Fibroblast of lung (primary cell): ENCODE measurements around the gene ZNF132.

Experiments used
- CTCF ChIP-seq, 2 donors: IDR thresholded peaks in 1 of 2; conservative IDR thresholded peaks in 1 of 2; 1 replicate in 1 of 2; 2 replicates in 1 of 2; pipeline ENCODE4 v1.5.1; 2011 to 2012; ENCODE audit warnings: low read length in 2 of 2, control low read depth in 1 of 2, inconsistent platforms in 1 of 2, low read depth in 1 of 2, mild to moderate bottlenecking in 1 of 2
- EZH2 ChIP-seq: IDR thresholded peaks from 2 replicates; pipeline ENCODE4 v1.5.1; 2012; ENCODE audit warnings: low read length, control low read depth, mild to moderate bottlenecking; ENCODE audit errors: missing control alignments

DNA sequence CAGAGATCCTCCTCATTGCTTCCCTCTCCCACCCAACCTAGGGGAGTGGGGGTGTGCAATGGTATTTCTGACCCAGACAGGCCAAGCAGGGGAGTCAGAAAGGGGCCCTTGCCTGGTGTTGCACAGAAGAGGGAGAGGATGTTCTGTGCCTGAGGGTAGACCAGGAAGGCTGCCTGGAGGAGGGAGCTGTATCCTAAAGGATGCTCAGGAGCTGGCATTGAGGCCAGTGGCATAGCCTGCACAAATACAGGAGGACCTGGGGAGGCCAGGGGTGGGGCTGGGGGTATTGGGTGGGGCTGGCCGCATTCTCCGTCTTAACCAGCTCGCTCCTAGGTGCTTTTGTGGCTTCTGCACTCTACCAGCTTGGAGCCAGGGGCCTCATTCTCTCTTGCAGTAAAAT lies 40.0 kb downstream of the ZNF132 start:
- TF ChIP-seq CTCF (conservative IDR thresholded peaks at IDR 0.05 in 1 of 2, IDR thresholded peaks at IDR 0.05 in 1 of 2; ENCODE audit: low read depth in 1 of 2, low read length in 2 of 2) (no peak), EZH2 (no peak)
